Neural progenitor cell (in vitro differentiated cells): Measurements from ENCODE around the gene RNF180. TPM values are rescaled to one million over a fixed set of nuclear protein-coding genes. Genes with fewer than 3 reads are reported as not detected.

Experiments used
- DNase-seq: peaks from one replicate; pipeline ENCODE4 v3.0.0-alpha.2; 2016; ENCODE audit warnings: low spot score
- H2AFZ ChIP-seq: fragments of 200-600 bp; sonication (generic); replicated peaks from 2 replicates; pipeline ENCODE4 v1.6.1; 2016; ENCODE audit warnings: antibody characterized with exemption
- H3F3A ChIP-seq: fragments of 200-600 bp; sonication (generic); 2 replicates; pipeline ENCODE4 v1.6.1; 2016; ENCODE audit warnings: antibody characterized with exemption, low read depth
- H3K27ac ChIP-seq: fragments of 200-600 bp; sonication (generic); 2 replicates; pipeline ENCODE4 v1.5.1; 2016; ENCODE audit warnings: mild to moderate bottlenecking
- H3K27me3 ChIP-seq: fragments of 200-600 bp; sonication (generic); 2 replicates; pipeline ENCODE4 v1.6.1; 2016; ENCODE audit warnings: mild to moderate bottlenecking, moderate library complexity
- H3K36me3 ChIP-seq: fragments of 200-600 bp; sonication (generic); 2 replicates; pipeline ENCODE4 v1.5.1; 2016
- H3K4me1 ChIP-seq: fragments of 200-600 bp; sonication (generic); 2 replicates; pipeline ENCODE4 v1.6.1; 2016; ENCODE audit warnings: mixed run types
- H3K4me2 ChIP-seq: fragments of 200-600 bp; sonication (generic); 2 replicates; pipeline ENCODE4 v1.6.1; 2016
- H3K4me3 ChIP-seq: fragments of 200-600 bp; sonication (generic); 2 replicates; pipeline ENCODE4 v1.5.1; 2016
- H3K79me2 ChIP-seq: fragments of 200-600 bp; sonication (generic); 2 replicates; pipeline ENCODE4 v1.6.1; 2016; ENCODE audit warnings: low read depth
- H3K9ac ChIP-seq: fragments of 200-600 bp; sonication (generic); 2 replicates; pipeline ENCODE4 v1.6.1; 2016
- H3K9me3 ChIP-seq: fragments of 200-600 bp; sonication (generic); 2 replicates; pipeline ENCODE4 v1.5.1; 2016; ENCODE audit warnings: low read depth
- H4K20me1 ChIP-seq: fragments of 200-600 bp; sonication (generic); 2 replicates; pipeline ENCODE4 v1.6.1; 2016; ENCODE audit warnings: low read depth
- H3K27ac Mint-ChIP-seq: 3 replicates; pipeline ENCODE4 v1.8.0; 2021; ENCODE audit warnings: mixed read lengths
- H3K27me3 Mint-ChIP-seq: 2 replicates; pipeline ENCODE4 v1.8.0; 2022; ENCODE audit warnings: low read depth, mild to moderate bottlenecking, inconsistent platforms, moderate library complexity, mixed read lengths; ENCODE audit not compliant: insufficient read depth
- H3K36me3 Mint-ChIP-seq: 3 replicates; pipeline ENCODE4 v1.8.0; 2021; ENCODE audit warnings: mixed read lengths
- H3K4me1 Mint-ChIP-seq: 3 replicates; pipeline ENCODE4 v1.8.0; 2021; ENCODE audit warnings: mixed read lengths
- H3K4me3 Mint-ChIP-seq: 3 replicates; pipeline ENCODE4 v1.8.0; 2021; ENCODE audit warnings: mild to moderate bottlenecking, moderate library complexity, mixed read lengths
- H3K9me3 Mint-ChIP-seq: 3 replicates; pipeline ENCODE4 v1.8.0; 2020; ENCODE audit warnings: mixed read lengths
- EZH2 ChIP-seq: fragments of 200-600 bp; sonication (generic); IDR thresholded peaks from 2 replicates; pipeline ENCODE4 v1.6.1; 2017; ENCODE audit warnings: antibody characterized with exemption, mild to moderate bottlenecking, moderate library complexity
- EZH2phosphoT487 ChIP-seq: fragments of 200-600 bp; sonication (generic); IDR thresholded peaks from 2 replicates; pipeline ENCODE4 v1.6.1; 2017; ENCODE audit warnings: antibody characterized with exemption
- total RNA-seq: library from RNA; depleted of rRNA; stranded (reverse); fragments of >200 nt; gene quantifications from 2 replicates; pipeline ENCODE4 v1.2.3, GENCODE V29; 2015; ENCODE audit warnings: low replicate concordance
- TF ChIP-seq, protein P1 (sequence below): fragments of 200-600 bp; sonication (generic); IDR thresholded peaks from 2 replicates; pipeline ENCODE4 v1.5.1; 2017; ENCODE audit warnings: antibody characterized with exemption, mild to moderate bottlenecking

RNF180 gene
- total RNA-seq, 1 donor from 2014 or later, result 5.5 TPM

DNA sequence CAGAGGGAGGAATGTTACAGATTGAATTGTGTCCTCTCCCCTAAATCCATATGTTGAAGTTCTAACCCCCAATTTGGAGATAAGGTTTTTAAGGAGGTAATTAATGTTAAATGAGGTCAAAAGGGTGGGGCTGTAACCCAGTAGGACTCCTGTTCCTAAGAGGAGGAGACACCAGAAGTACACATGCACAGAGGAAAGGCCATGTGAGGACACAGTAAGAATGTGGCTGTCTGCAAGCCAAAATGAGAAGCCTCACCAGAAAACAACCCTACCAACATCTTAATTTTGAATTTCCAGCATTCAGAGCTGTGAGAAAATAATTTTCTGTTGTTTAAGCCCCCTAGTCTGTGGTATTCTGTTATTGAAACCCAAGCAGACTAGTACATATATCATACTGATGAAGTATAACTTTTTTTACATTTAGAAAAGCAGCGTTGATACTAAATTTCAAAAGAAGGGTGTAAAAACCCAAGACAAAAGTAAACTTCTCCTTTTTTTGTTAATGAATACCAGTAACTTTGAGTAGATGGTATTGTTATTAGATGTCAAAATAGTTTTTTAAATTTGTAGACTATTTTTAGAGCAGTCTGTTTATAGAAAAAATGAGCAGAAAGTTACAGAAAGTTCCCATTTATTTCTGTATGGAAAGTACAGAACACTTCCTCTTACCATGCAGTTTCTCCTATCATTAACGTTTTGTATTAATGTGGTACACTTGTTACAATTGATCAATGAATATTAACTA, 25.1 kb downstream of the RNF180 start:
- Histone ChIP-seq H3K27me3 (no peaks in the 10 kb centered on the region), H3F3A (no peaks in the 10 kb centered on the region), H3K9me3 (no peaks in the 10 kb centered on the region), H3K79me2 (no peaks in the 10 kb centered on the region), H3K4me2 (no peak overlapping the region), H3K36me3 (no peaks in the 10 kb centered on the region), H3K4me1 (no peaks in the 10 kb centered on the region), H2AFZ (no peak overlapping the region), H3K4me3 (no peak overlapping the region), H4K20me1 (no peaks in the 10 kb centered on the region), H3K27ac (no peak overlapping the region), H3K9ac (no peak overlapping the region)
- Mint-ChIP-seq H3K9me3 (no peaks in the 10 kb centered on the region), H3K27me3 (no peaks in the 10 kb centered on the region), H3K4me1 (no peaks in the 10 kb centered on the region), H3K4me3 (no peak overlapping the region), H3K36me3 (no peaks in the 10 kb centered on the region), H3K27ac (no peak overlapping the region)
- no peak for DNase-seq
- TF ChIP-seq EZH2phosphoT487, result no peak
- TF ChIP-seq, protein P1, sequence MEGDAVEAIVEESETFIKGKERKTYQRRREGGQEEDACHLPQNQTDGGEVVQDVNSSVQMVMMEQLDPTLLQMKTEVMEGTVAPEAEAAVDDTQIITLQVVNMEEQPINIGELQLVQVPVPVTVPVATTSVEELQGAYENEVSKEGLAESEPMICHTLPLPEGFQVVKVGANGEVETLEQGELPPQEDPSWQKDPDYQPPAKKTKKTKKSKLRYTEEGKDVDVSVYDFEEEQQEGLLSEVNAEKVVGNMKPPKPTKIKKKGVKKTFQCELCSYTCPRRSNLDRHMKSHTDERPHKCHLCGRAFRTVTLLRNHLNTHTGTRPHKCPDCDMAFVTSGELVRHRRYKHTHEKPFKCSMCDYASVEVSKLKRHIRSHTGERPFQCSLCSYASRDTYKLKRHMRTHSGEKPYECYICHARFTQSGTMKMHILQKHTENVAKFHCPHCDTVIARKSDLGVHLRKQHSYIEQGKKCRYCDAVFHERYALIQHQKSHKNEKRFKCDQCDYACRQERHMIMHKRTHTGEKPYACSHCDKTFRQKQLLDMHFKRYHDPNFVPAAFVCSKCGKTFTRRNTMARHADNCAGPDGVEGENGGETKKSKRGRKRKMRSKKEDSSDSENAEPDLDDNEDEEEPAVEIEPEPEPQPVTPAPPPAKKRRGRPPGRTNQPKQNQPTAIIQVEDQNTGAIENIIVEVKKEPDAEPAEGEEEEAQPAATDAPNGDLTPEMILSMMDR, result no peak
- no peak for TF ChIP-seq EZH2

DNA sequence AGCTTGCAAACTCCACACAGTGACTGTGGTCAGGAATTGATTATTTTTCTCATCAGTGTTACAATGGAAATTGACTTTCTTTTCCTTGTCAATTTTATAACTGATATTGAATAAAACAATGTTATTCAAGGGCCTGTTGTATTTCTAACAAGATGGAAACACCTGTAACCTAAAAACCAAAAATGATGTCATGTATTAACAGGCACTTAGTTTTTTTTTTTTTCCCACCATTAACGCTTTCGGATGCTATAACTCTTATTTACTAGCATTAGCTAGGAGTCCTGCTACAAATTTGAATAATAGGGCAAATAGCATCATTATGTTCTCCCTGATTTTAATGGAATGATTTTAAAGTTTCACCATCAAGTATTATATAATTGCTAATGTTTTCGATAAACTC, 30.3 kb downstream of the RNF180 start:
- Histone ChIP-seq H3K36me3 (no peaks in the 10 kb centered on the region), H3K9ac (no peak overlapping the region), H3K4me2 (no peak overlapping the region), H4K20me1 (no peaks in the 10 kb centered on the region), H3K27me3 (no peaks in the 10 kb centered on the region), H2AFZ (no peak overlapping the region), H3F3A (no peaks in the 10 kb centered on the region), H3K79me2 (no peaks in the 10 kb centered on the region), H3K4me3 (no peak overlapping the region), H3K27ac (no peak overlapping the region), H3K9me3 (no peaks in the 10 kb centered on the region), H3K4me1 (no peaks in the 10 kb centered on the region)
- Mint-ChIP-seq H3K36me3 (no peaks in the 10 kb centered on the region), H3K4me1 (no peaks in the 10 kb centered on the region), H3K9me3 (no peaks in the 10 kb centered on the region), H3K27me3 (no peaks in the 10 kb centered on the region), H3K27ac (no peak overlapping the region), H3K4me3 (no peak overlapping the region)
- TF ChIP-seq, protein P1, result no peak
- DNase-seq, result no peak

DNA sequence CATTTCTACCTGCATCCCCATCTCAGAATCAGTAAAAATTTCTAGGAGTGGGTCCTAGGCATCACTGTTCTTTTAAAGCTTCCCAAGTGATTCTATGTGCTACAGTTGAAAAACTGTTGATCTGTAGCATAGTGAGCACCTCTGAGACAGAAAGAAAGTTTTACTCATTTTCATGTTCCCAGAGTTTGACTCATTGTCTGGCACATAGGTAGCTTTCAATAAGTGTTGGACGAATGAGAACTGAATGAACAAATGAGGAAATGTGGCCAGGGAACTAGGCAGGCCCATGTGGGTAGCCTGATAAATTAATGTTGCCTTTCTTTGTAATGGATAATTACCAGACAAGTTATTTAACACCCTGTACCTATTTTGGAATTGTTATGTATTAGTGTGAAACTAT, 33.8 kb downstream of the RNF180 start:
- no peaks in the 10 kb centered on the region for H3K27me3 Mint-ChIP-seq
- H3K36me3 Mint-ChIP-seq, result no peaks in the 10 kb centered on the region
- no peak overlapping the region for H3K4me3 Mint-ChIP-seq
- Histone ChIP-seq H3F3A (no peaks in the 10 kb centered on the region), H2AFZ (no peak overlapping the region), H3K9ac (no peak overlapping the region), H3K4me2 (no peak overlapping the region), H3K27ac (no peak overlapping the region), H3K4me3 (no peak overlapping the region), H3K9me3 (no peaks in the 10 kb centered on the region), H3K4me1 (no peaks in the 10 kb centered on the region), H3K79me2 (no peaks in the 10 kb centered on the region), H4K20me1 (no peaks in the 10 kb centered on the region), H3K27me3 (no peaks in the 10 kb centered on the region), H3K36me3 (no peaks in the 10 kb centered on the region)
- no peak for DNase-seq
- no peaks in the 10 kb centered on the region for H3K4me1 Mint-ChIP-seq
- no peaks in the 10 kb centered on the region for H3K9me3 Mint-ChIP-seq
- TF ChIP-seq, protein P1, result no peak
- TF ChIP-seq EZH2 (no peak), EZH2phosphoT487 (no peak)
- H3K27ac Mint-ChIP-seq, result no peak overlapping the region
